ENCODE results near the gene XXYLT1.

XXYLT1 gene

DNA sequence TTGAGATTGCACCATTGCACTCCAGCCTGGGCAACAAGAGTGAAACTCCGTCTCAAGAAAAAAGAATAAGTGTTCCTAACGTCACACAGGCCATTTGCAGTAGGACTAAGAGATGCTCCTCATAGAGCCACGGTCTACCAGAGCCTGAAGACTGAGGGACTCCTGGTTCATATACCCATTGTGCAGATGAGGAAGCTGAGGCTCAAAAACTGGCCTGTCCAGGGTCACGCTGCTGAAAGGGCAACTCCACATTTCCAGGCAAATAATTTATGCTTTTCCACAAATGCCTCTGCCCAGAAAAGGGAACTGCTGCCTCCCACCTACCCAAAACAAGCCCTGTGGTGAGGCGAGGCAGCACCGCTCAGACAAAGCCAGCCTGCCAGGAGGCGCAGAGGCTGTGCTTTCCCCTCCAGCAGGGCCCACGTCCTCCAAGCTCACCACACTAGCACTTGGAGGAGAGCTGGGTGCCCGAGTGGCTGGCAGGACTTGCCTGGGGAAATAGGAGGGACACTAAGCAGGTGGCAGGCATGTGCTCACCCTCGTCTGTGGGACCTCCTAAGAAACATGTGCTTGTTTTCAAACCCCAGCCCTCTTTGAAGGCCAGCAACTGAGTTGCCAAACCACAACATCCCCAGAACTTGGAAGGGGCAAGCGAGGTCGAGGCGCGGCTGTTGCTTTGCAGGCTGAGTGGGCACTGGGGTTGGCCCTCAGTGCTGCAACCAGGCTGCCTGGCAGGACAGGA lies 195.6 kb downstream of the XXYLT1 start:
- no peak for DNase-seq

- no peak for DNase-seq
Observed at GRCh38 chr3:195073866-195074860, 196.8 kb downstream of the XXYLT1 start.

GRCh38 chr3:195072916-195073564 lies 197.9 kb downstream of the XXYLT1 start:
- DNase-seq = no peak

- DNase-seq = no peak
Observed at GRCh38 chr3:195071916-195072820, 198.8 kb downstream of the XXYLT1 start.

DNA sequence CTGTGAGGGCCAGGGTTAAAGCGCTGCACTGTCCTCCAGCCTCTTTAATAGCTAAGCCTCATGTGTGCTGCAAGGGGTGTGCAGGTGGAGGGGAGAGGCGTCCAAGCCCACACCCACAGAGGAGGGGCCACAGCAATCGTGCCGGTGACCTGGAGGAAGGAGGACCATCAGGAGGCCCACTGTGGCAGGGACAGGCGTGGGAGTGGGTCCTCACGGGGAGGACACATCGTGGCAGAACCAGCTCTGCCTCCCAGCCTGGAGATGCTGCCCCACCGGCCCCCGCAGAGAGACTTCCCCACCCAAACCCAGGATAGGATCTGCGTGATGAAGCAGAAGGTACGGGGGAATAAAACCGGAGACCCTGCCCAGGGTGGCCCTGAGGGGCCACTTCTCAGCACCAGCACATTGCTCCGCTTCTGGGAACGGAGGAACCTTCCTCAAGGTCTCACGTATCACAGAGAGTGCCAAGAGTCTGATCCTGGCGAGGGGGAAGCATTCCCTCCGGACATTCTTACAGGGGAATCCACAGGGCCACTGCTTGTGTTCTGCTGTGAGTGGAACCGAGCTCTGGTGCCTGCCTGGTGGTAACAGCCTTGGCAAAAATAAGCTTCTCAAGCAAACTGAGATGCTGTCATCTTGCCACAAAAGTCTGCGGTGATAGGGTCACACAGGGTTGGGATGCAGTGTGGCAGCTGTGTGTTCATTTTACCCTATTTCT lies 199.8 kb downstream of the XXYLT1 start:
- DNase-seq = no peak

DNA sequence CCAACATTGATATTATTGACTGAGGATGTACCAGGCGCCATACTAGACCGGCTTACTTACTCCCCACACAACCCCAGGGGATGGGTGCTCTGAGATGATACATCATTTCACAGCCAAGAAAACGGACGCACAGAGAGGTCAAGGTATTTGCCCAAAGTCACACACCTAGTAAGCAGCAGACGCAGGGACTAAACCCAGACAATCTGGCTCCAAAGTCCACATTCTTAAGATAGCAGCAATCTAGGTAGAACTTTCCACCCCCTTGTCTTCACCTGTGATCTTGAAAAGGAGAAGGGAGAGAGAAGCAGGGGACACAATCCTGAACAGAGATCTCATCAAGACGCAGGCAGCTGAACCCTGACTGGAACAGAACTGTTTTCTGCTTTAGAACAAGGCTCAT lies 200.6 kb downstream of the XXYLT1 start:
- no peak for DNase-seq

GRCh38 chr3:195069501-195070251 lies 201.3 kb downstream of the XXYLT1 start:
- no peak for DNase-seq

DNA sequence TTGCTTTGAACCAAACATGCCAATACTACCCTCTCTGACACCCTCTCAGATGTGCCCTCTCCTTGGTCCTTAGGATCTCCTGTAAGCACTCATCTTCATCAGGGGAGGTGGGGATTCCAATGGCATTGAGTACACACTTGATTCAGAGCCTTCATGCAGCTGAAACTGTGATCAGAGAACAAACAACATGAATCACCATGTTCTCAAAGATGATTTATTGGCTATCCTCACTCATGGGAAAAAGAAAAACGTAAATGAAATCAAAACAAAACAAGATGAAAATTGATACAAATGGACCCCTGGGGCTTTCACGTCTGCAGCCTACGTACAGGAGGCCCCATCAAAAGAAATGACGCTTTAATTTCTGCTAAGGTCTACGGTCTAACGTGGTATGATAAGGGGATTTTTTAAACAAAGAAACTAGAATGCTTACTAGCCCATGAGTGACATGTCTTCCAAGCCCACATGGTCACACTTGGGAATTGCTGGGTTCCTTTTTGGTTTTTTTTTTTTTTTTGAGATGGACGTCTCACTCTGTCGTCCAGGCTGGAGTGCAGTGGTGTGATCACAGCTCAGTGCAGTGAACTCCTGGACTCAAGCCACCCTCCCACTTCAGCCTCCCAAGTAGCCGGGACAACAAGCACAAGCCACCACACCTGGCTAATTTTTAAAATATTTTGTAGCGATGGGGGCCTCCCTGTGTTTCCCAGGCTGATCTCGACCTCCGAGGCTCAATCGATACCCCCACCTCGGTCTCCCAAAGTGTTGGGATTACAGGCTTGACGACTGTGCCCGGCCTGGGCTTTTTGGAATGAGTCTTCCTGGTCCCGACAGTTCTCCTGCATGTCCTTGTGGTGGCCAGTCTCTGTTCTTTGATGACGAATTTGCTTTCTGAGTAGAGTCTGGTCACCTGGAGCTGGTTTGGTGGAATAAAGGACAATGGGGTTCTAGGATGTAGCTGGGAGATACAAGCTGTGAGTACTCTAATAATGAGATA lies 202.6 kb downstream of the XXYLT1 start:
- peak; percentile 11 to 76 (median 41) for DNase-seq

GRCh38 chr3:195066441-195066841 lies 204.5 kb downstream of the XXYLT1 start:
- DNase-seq = no peak

DNA sequence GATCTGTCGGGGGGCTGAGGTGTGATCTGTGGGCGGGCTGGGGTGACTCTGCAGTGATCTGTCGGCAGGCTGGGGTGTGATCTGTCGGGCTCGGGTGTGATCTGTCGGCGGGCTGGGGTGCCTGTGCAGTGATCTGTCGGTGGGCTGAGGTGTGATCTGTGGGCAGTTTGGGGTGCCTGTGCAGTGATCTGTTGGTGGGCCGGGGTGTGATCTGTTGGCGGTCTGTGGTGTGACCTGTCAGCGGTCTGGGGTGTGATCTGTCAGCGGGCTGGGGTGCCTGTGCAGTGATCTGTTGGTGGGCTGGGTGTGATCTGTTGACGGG lies 205.1 kb downstream of the XXYLT1 start:
- no peak for DNase-seq

DNA sequence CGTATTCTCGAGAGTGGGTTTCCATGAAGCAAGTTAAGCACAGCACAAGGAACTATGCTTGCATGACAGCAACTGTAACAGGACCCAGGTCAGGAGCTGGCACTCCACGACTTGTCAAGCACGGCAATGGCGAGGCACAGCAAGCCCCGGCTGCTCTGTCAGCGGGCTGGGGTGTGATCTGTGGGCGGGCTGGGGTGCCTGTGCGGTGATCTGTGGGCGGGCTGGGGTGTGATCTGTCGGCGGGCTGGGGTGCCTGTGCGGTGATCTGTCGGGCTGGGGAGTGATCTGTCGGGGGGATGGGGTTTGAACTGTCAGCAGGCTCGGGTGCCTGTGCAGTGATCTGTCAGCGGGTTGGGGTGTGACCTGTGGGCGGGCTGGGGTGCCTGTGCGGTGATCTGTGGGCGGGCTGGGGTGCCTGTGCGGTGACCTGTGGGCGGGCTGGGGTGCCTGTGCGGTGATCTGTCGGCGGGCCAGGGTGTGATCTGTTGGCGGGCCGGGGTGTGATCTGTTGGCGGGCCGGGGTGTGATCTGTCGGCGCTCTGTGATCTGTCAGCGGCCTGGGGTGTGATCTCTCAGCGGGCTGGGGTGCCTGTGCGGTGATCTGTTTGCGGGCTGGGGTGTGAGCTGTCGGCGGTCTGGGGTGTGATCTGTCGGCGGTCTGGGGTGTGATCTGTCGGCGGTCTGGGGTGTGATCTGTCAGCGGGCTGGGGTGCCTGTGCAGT lies 205.7 kb downstream of the XXYLT1 start:
- DNase-seq = no peak

GRCh38 chr3:195064300-195064931 lies 206.5 kb downstream of the XXYLT1 start:
- DNase-seq = no peak

DNA sequence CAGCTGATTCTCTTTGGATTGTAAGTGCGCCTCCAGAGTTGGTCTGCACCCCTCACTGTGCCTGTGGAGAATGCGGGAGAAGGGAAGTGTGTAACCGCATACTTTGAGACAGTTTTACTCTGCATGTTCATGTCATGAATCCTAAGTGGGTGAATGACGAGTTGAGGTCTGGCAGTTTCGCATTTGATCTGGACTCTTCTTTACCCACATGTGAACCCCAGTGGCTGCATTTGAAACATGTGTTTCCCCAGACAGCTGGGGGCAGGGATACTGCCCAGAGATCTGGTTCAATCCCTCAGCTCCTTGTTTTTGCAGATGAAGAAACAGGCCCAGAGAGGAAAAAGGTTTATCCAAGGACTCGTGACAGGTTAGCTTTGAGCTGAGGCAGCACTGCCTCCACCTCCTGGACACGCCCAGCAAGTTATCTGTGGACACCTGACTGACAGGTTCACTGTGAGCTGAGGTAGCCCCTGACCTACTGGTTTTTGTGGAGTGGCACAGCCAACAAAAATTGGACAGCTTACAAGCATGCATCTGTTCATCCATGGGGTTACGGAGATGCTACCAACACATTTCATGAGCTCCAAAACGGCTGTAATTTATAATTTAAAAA lies 207.3 kb downstream of the XXYLT1 start:
- no peak for DNase-seq

- DNase-seq = no peak
Observed at GRCh38 chr3:195062866-195063540, 208.0 kb downstream of the XXYLT1 start.

GRCh38 chr3:195061756-195062655 lies 209.0 kb downstream of the XXYLT1 start:
- DNase-seq = no peak

Data from NCI-H1417 (cell line).